ENCODE data around the gene SHISA5. TPM values are rescaled to one million over a fixed set of nuclear protein-coding genes. Genes with fewer than 3 reads are reported as not detected.

The SHISA5 gene
- total RNA-seq, 1 experiment from 2014 or later = 104 TPM

- CTCF ChIA-PET = interaction anchor here (0.8 to 4.6 kb wide), 5 partner anchors 10 to 251 kb away, joined by 3 to 50 read pairs (median 5); no protein-coding TSS in a partner anchor
- no peak for ATAC-seq
Observed at GRCh38 chr3:48445277-48445882, 58.6 kb downstream of the SHISA5 start.

More at GRCh38 chr3:48445277-48445882, 58.6 kb downstream of the SHISA5 start:
- BruUV-seq (replicated peaks) = no TSS peak
- Histone ChIP-seq H2AFZ (ENCODE audit: low read depth, low read length, poor library complexity, severe bottlenecking) (no peak overlapping the region), H3K4me3 (replicated peaks in 1 of 2; ENCODE audit: low read depth in 1 of 2, low read length in 2 of 2) (peak overlapping the region; percentile 96 to 97), H3K4me1 (ENCODE audit: control insufficient read depth in 1 of 2, insufficient read depth in 2 of 2, low read length in 2 of 2) (peaks cover 17 to 31% of the 10 kb centered on the region in 2 experiments), H3K79me2 (ENCODE audit: insufficient read depth, low read length) (peaks cover 60% of the 10 kb centered on the region), H3K9me2 (ENCODE audit: insufficient read depth) (no peaks in the 10 kb centered on the region), H3K27me3 (ENCODE audit: insufficient read depth, low read length) (no peaks in the 10 kb centered on the region), H3K27ac (ENCODE audit: low read depth, low read length) (peak overlapping the region; percentile 82; the same call in 1 of the 2 replicates), H3K9me3 (ENCODE audit: control insufficient read depth in 1 of 2, insufficient read depth in 1 of 2, low read depth in 1 of 2, low read length in 2 of 2) (no peaks in the 10 kb centered on the region), H3K36me3 (ENCODE audit: control insufficient read depth in 1 of 2, insufficient read depth in 2 of 2, low read length in 2 of 2) (peaks cover 16 to 34% of the 10 kb centered on the region in 2 experiments), H3K9ac (ENCODE audit: low read length) (peak overlapping the region; percentile 87), H3K4me2 (ENCODE audit: low read length) (peak overlapping the region; percentile 84), H4K20me1 (ENCODE audit: insufficient read depth) (no peaks in the 10 kb centered on the region)
- no peak for DNase-seq (ENCODE audit: low read depth, low spot score)
- ChIA-PET POLR2A (interaction anchor here (1.3 kb wide), 1 partner anchor 28 kb away, joined by 5 read pairs; no protein-coding TSS in a partner anchor), RAD21 (ENCODE audit: low non-redundant PET in 1 of 2, low total read pairs in 2 of 2, uncharacterized antibody in 2 of 2, unreplicated experiment in 2 of 2) (interaction anchor here in 1 of 2 experiments (1.9 kb wide), 1 partner anchor 112 kb away, joined by 4 read pairs; the partner anchor contains the start of gene PFKFB4)
- intact Hi-C loops (cut with micrococcal nuclease) = no loop called here
- TF ChIP-seq CBX3 (IDR thresholded peaks at IDR 0.05; ENCODE audit: low read depth) (no peak), YY1 (IDR thresholded peaks at IDR 0.05; ENCODE audit: extremely low read depth, insufficient replicate concordance, low read depth, low read length) (no peak), JUND (IDR thresholded peaks at IDR 0.05) (no peak), SIN3A (IDR thresholded peaks at IDR 0.05; ENCODE audit: low read depth) (no peak), EGR1 (IDR thresholded peaks at IDR 0.05; ENCODE audit: low read depth) (no peak), EZH2 (IDR thresholded peaks at IDR 0.05) (no peak), EZH2phosphoT487 (IDR thresholded peaks at IDR 0.05; ENCODE audit: borderline replicate concordance) (no peak), SP1 (IDR thresholded peaks at IDR 0.05; ENCODE audit: low read depth) (no peak), SRF (IDR thresholded peaks at IDR 0.05; ENCODE audit: low read depth) (no peak), CEBPB (IDR thresholded peaks at IDR 0.05; ENCODE audit: low read depth) (no peak), POLR2AphosphoS5 (IDR thresholded peaks at IDR 0.05; ENCODE audit: low read depth, low read length) (no peak; the same call in 1 of the 2 replicates), ZNF274 (IDR thresholded peaks at IDR 0.05; ENCODE audit: low read depth, low read length) (no peak), POLR2A (IDR thresholded peaks at IDR 0.05; ENCODE audit: borderline replicate concordance, extremely low read depth, insufficient read depth, insufficient read length) (no peak), TCF7L2 (IDR thresholded peaks at IDR 0.05; ENCODE audit: borderline replicate concordance, extremely low read depth, insufficient read depth, insufficient read length) (no peak), REST (IDR thresholded peaks at IDR 0.05; ENCODE audit: low read depth) (no peak), MAX (IDR thresholded peaks at IDR 0.05) (no peak)
- TF ChIP-seq, protein P1, sequence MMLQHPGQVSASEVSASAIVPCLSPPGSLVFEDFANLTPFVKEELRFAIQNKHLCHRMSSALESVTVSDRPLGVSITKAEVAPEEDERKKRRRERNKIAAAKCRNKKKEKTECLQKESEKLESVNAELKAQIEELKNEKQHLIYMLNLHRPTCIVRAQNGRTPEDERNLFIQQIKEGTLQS (IDR thresholded peaks at IDR 0.05) = no peak
- TF ChIP-seq, protein P2, sequence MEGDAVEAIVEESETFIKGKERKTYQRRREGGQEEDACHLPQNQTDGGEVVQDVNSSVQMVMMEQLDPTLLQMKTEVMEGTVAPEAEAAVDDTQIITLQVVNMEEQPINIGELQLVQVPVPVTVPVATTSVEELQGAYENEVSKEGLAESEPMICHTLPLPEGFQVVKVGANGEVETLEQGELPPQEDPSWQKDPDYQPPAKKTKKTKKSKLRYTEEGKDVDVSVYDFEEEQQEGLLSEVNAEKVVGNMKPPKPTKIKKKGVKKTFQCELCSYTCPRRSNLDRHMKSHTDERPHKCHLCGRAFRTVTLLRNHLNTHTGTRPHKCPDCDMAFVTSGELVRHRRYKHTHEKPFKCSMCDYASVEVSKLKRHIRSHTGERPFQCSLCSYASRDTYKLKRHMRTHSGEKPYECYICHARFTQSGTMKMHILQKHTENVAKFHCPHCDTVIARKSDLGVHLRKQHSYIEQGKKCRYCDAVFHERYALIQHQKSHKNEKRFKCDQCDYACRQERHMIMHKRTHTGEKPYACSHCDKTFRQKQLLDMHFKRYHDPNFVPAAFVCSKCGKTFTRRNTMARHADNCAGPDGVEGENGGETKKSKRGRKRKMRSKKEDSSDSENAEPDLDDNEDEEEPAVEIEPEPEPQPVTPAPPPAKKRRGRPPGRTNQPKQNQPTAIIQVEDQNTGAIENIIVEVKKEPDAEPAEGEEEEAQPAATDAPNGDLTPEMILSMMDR (IDR thresholded peaks at IDR 0.05 in 2 of 3, conservative IDR thresholded peaks at IDR 0.05 in 1 of 3; ENCODE audit: borderline replicate concordance in 1 of 3, insufficient read depth in 1 of 3, low read depth in 2 of 3, low read length in 2 of 3) = no peak
- TF ChIP-seq, protein P3, sequence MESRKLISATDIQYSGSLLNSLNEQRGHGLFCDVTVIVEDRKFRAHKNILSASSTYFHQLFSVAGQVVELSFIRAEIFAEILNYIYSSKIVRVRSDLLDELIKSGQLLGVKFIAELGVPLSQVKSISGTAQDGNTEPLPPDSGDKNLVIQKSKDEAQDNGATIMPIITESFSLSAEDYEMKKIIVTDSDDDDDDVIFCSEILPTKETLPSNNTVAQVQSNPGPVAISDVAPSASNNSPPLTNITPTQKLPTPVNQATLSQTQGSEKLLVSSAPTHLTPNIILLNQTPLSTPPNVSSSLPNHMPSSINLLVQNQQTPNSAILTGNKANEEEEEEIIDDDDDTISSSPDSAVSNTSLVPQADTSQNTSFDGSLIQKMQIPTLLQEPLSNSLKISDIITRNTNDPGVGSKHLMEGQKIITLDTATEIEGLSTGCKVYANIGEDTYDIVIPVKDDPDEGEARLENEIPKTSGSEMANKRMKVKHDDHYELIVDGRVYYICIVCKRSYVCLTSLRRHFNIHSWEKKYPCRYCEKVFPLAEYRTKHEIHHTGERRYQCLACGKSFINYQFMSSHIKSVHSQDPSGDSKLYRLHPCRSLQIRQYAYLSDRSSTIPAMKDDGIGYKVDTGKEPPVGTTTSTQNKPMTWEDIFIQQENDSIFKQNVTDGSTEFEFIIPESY (IDR thresholded peaks at IDR 0.05; ENCODE audit: extremely low read depth, insufficient replicate concordance, low read length) = no peak
